ENCODE measurements around the gene SPATA6L. TPM values are rescaled to one million over a fixed set of nuclear protein-coding genes. Genes with fewer than 3 reads are reported as not detected.

The SPATA6L gene
- total and polyA plus RNA-seq, 11 donors: 0.14 to 2.1 (median 0.55) TPM; not detected in 1

GRCh38 chr9:4576448-4576847, 89.8 kb downstream of the SPATA6L start:
- peaks cover 0 to 15% (median 8%) of the 10 kb centered on the region in 9 donors for H3K36me3 ChIP-seq
- no peak overlapping the region for H3K4me3 ChIP-seq
- TF ChIP-seq, protein P1, sequence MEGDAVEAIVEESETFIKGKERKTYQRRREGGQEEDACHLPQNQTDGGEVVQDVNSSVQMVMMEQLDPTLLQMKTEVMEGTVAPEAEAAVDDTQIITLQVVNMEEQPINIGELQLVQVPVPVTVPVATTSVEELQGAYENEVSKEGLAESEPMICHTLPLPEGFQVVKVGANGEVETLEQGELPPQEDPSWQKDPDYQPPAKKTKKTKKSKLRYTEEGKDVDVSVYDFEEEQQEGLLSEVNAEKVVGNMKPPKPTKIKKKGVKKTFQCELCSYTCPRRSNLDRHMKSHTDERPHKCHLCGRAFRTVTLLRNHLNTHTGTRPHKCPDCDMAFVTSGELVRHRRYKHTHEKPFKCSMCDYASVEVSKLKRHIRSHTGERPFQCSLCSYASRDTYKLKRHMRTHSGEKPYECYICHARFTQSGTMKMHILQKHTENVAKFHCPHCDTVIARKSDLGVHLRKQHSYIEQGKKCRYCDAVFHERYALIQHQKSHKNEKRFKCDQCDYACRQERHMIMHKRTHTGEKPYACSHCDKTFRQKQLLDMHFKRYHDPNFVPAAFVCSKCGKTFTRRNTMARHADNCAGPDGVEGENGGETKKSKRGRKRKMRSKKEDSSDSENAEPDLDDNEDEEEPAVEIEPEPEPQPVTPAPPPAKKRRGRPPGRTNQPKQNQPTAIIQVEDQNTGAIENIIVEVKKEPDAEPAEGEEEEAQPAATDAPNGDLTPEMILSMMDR (IDR thresholded peaks at IDR 0.05): no peak
- no peak for TF ChIP-seq POLR2A (IDR thresholded peaks at IDR 0.05)
- H3K27ac ChIP-seq: no peak overlapping the region
- peaks cover 0 to 7% (median 0%) of the 10 kb centered on the region in 12 donors for H3K4me1 ChIP-seq
- no peaks in the 10 kb centered on the region for H3K9me3 ChIP-seq
- ATAC-seq (peak in 2 of 4 donors; percentile 49 to 56), DNase-seq (no peak)
- intact Hi-C loops (cut with DNase I): no loop called here
- 65 to 77% (median 73%) methylated on average over 8 of the region's 8 CpGs for WGBS, 4 donors
- H3K27me3 ChIP-seq: no peaks in the 10 kb centered on the region

- ATAC-seq (no peak), DNase-seq (no peak)
- WGBS, 4 donors: 70 to 82% (median 80%) methylated on average over 8 of the region's 8 CpGs
- Histone ChIP-seq H3K4me1 (peaks cover 0 to 7% (median 0%) of the 10 kb centered on the region in 12 donors), H3K4me3 (no peak overlapping the region), H3K9me3 (no peaks in the 10 kb centered on the region), H3K36me3 (peaks cover 0 to 15% (median 8%) of the 10 kb centered on the region in 9 donors), H3K27me3 (no peaks in the 10 kb centered on the region), H3K27ac (no peak overlapping the region)
- TF ChIP-seq POLR2A (IDR thresholded peaks at IDR 0.05): no peak
- TF ChIP-seq, protein P1 (IDR thresholded peaks at IDR 0.05): no peak
- intact Hi-C loops (cut with DNase I): no loop called here
These were observed 90.3 kb downstream of the SPATA6L start for GRCh38 chr9:4575997-4576396.

GRCh38 chr9:4574657-4575243, 91.5 kb downstream of the SPATA6L start:
- H3K36me3 ChIP-seq: peaks cover 0 to 15% (median 8%) of the 10 kb centered on the region in 9 donors
- no peak for TF ChIP-seq POLR2A (IDR thresholded peaks at IDR 0.05)
- TF ChIP-seq, protein P1 (IDR thresholded peaks at IDR 0.05): no peak
- H3K27ac ChIP-seq: no peak overlapping the region
- intact Hi-C loops (cut with DNase I): no loop called here
- no peak for ATAC-seq
- WGBS, 4 donors: 93 to 99% (median 96%) methylated on average over 7 of the region's 7 CpGs
- H3K9me3 ChIP-seq: no peaks in the 10 kb centered on the region
- no peaks in the 10 kb centered on the region for H3K27me3 ChIP-seq
- no peak for DNase-seq
- H3K4me3 ChIP-seq: no peak overlapping the region
- H3K4me1 ChIP-seq: peaks cover 0 to 7% (median 0%) of the 10 kb centered on the region in 12 donors

- 79 to 86% (median 82%) methylated on average over 5 of the region's 5 CpGs for WGBS, 4 donors
- ATAC-seq (no peak), DNase-seq (no peak)
- intact Hi-C loops (cut with DNase I): no loop called here
- no peak overlapping the region for H3K4me3 ChIP-seq
- no peak for TF ChIP-seq POLR2A (IDR thresholded peaks at IDR 0.05)
- TF ChIP-seq, protein P1 (IDR thresholded peaks at IDR 0.05): no peak
- peaks cover 0 to 15% (median 8%) of the 10 kb centered on the region in 9 donors for H3K36me3 ChIP-seq
- H3K27me3 ChIP-seq: no peaks in the 10 kb centered on the region
- H3K27ac ChIP-seq: no peak overlapping the region
- no peaks in the 10 kb centered on the region for H3K9me3 ChIP-seq
- no peaks in the 10 kb centered on the region for H3K4me1 ChIP-seq
These were observed 92.5 kb downstream of the SPATA6L start for GRCh38 chr9:4573634-4574389.
